Aorta (tissue), 5 donors: ENCODE results near the gene PCBP4. TPM values are rescaled to one million over a fixed set of nuclear protein-coding genes. Genes with fewer than 3 reads are reported as not detected.
A peak's percentile ranks its signal among the peaks of the same experiment; 100 is the strongest.
"Not testable (repeated sequence)": the region's sequence is repeated elsewhere in the genome, so short reads cannot be mapped to it uniquely, and the experiment has no call there.

ENCODE experiments used
- ATAC-seq: fragments of 200-7000 bp; cut with Tn5 transposase; one replicate; pipeline ENCODE4 v1.9.1; 2022; ENCODE audit warnings: moderate library complexity; ENCODE audit not compliant: low FRiP score
- DNase-seq, 2 donors: peaks; one replicate each; pipeline ENCODE4 v3.0.0-alpha.2; 2020
- H3K27ac ChIP-seq, 2 donors: one replicate each; pipeline ENCODE4 v1.5.1; 2013; ENCODE audit warnings: low read length in 2 of 2, mild to moderate bottlenecking in 2 of 2, moderate library complexity in 2 of 2, control low read depth in 1 of 2, inconsistent platforms in 1 of 2, low read depth in 1 of 2
- H3K27me3 ChIP-seq, 2 donors: one replicate each; pipeline ENCODE4 v1.6.1; 2013; ENCODE audit warnings: control low read depth in 1 of 2, low read length in 1 of 2, mild to moderate bottlenecking in 1 of 2, moderate library complexity in 1 of 2; ENCODE audit not compliant: insufficient read depth in 2 of 2, control insufficient read depth in 1 of 2
- H3K36me3 ChIP-seq, 2 donors: one replicate each; pipeline ENCODE4 v1.6.1; 2013; ENCODE audit warnings: control low read depth in 1 of 2, low read length in 1 of 2, mild to moderate bottlenecking in 1 of 2; ENCODE audit not compliant: insufficient read depth in 2 of 2, control insufficient read depth in 1 of 2
- H3K4me1 ChIP-seq, 2 donors: one replicate each; pipeline ENCODE4 v1.6.1; 2013; ENCODE audit warnings: low read length in 2 of 2, control low read depth in 1 of 2, mild to moderate bottlenecking in 1 of 2, moderate library complexity in 1 of 2; ENCODE audit not compliant: insufficient read depth in 2 of 2, control insufficient read depth in 1 of 2
- H3K4me3 ChIP-seq, 2 donors: one replicate each; pipeline ENCODE4 v1.5.1; 2013; ENCODE audit warnings: low read length in 2 of 2, control low read depth in 1 of 2, mild to moderate bottlenecking in 1 of 2
- H3K9me3 ChIP-seq: one replicate; pipeline ENCODE4 v1.6.1; 2013; ENCODE audit warnings: mild to moderate bottlenecking, low read length; ENCODE audit not compliant: control insufficient read depth
- WGBS, 2 donors: extraction: QIAGEN DNeasy Blood & Tissue Kit; methylation state at CpG; one replicate each; pipeline ENCODE4 v1.1.7; 2013; 5-methylcytosine and 5-hydroxymethylcytosine counted together
- intact Hi-C, 2 donors: fragments of 100-400 bp; cut with DNase I; formaldehyde crosslinking; loops; one replicate each; pipeline versions ENCODE4 v1.14.2 to v1.15.0; 2022
- polyA plus RNA-seq, 2 donors: library from polyadenylated mRNA; stranded (reverse); fragments of 200-250 nt; gene quantifications; one replicate each; pipeline ENCODE4 v1.2.3, GENCODE V29; 2013
- total RNA-seq, 2 donors: library from RNA; stranded (reverse); fragmentation: NEBNext Ultra II Directional; extraction: Animal tissue kit (Norgen Biotek cat#: 25700); gene quantifications; one replicate each; pipeline ENCODE4 v1.2.1, GENCODE V29; 2021
- donor health status: healthy with polysubstance abuse.
- donor health status: Bipolar disorder and iron deficiency.
- donor health status: DM: no; HTN: no; CAD: no.
- donor health status: DM: no; HTN: no; CAD: no.
- donor health status: DM: yes; HTN: yes; CAD: no.

PCBP4 gene
- total and polyA plus RNA-seq, 4 donors = 29.4 to 124 (median 60.9) TPM

DNA sequence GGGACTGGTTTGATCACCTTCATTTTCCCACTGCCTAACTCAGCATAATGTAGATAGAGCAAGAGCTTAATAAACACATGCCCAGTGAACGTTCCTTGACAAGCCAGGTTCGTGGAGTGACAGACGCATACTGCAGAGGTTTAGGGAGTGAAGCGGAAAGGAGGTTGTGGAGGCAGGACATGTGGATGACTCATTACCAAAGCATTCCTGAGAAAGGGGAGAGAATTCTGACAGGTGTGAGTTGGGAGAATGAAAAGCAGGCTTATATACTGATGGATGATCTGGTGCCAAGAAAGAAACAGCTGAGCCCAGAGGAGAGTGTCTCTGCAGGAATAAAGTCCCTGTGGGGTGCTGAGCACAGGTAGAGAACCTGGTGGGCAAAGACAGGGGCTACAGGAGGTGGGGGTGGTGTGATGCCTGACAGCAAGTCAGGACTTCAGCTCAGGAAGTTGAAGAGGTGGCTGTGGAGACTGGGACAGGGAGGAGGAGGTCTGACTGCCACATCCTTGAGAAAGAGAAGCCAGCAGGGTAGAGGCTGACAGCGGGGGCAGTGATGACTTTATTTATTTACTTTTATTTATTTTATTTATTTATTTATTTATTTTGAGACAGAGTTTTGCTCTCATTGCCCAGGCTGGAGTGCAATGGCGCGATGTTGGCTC, 30.8 kb upstream of the PCBP4 start:
- ATAC-seq = no peak
- 41 to 42% methylated on average over 7 of the region's 7 CpGs for WGBS, 2 donors
- DNase-seq = no peak
- Histone ChIP-seq H3K36me3 (peaks cover 0 to 4% of the 10 kb centered on the region in 2 donors), H3K4me3 (no peak overlapping the region), H3K9me3 (no peaks in the 10 kb centered on the region), H3K27ac (no peak overlapping the region), H3K4me1 (no peaks in the 10 kb centered on the region), H3K27me3 (no peaks in the 10 kb centered on the region)
- intact Hi-C loops = no loop called here

DNA sequence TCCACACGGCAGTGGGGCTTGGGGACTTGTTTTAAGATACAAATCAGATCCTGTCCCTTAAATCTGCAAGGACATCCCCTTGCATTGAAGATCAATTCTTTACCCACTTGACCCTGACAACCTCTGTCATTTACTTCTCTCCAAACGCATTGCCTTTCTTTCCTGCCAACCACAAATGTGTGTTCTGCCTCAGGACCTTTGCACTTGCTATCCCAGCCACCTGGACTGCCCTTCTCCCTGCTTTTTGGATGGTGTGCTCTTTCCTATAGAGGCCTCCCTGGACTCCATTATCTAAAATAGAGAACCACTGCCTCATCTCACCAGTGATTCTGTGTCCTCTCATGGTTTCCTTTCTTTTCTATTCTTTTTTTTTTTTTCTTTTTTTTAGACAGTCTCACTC, 29.9 kb upstream of the PCBP4 start:
- H3K4me3 ChIP-seq = no peak overlapping the region
- DNase-seq = no peak
- peaks cover 0 to 4% of the 10 kb centered on the region in 2 donors for H3K36me3 ChIP-seq
- no peak overlapping the region for H3K27ac ChIP-seq
- H3K9me3 ChIP-seq = no peaks in the 10 kb centered on the region
- WGBS, 2 donors = 46 to 55% methylated on average over 2 of the region's 2 CpGs
- H3K4me1 ChIP-seq = no peaks in the 10 kb centered on the region
- intact Hi-C loops = no loop called here
- no peak for ATAC-seq
- H3K27me3 ChIP-seq = no peaks in the 10 kb centered on the region

DNA sequence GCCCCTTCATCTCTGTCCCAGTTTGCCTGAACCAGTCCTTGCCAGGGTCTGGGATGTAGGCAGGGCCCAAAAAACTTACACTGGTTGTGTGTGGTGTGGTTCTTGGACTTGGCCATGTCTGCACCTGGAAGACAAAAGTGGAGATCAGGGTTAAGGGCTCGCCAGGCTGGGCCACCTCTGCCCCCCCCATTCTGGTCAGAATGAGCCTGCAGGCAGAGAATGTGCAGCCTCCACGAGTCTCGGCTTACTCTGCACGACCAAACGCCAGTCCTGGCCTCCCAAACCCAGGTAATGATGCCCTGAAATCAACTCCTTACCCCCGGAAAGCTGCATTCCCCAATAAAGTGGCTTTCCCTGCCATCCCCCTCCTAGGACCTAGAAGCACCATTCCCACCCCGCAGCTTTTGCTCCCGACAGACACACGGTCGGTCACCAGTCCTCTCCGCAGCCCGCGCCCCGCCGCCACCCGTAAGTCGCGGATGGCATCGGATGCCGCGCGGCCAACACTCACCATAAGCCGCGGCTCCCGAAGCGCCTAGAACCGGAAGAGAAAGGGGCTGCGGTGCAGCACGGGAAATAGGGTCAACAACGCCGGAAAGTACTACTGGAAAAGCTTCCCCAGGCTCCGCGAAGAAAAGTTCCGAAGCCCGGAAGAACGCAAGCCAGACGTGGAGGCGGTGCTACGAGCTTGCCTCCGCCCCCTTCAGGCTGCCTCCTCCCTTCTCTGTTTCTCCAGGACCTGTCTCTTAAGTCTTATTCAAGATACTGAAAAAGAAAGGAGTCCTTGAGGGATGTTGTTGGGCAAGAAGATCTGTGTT, 28.3 kb upstream of the PCBP4 start, which contains the start of gene RPL29:
Gene RPL29 (minus strand): TSS at position 550 of the 818 bp plus-strand sequence. CDS start 434 bp downstream, at position 116.
- Histone ChIP-seq H3K27ac (peak within 1 kb of the TSS; percentile 35 to 48), H3K36me3 (peaks cover 0 to 4% of the 10 kb centered on the region in 2 donors), H3K27me3 (no peaks in the 10 kb centered on the region), H3K4me3 (peak within 1 kb of the TSS; percentile 39 to 68), H3K4me1 (no peaks in the 10 kb centered on the region), H3K9me3 (no peaks in the 10 kb centered on the region)
- ATAC-seq = peak; percentile 95
- peak; percentile 93 to 95 for DNase-seq
- intact Hi-C loops = no loop called here
- WGBS, 2 donors = 1% methylated on average over 40 of the region's 40 CpGs

DNA sequence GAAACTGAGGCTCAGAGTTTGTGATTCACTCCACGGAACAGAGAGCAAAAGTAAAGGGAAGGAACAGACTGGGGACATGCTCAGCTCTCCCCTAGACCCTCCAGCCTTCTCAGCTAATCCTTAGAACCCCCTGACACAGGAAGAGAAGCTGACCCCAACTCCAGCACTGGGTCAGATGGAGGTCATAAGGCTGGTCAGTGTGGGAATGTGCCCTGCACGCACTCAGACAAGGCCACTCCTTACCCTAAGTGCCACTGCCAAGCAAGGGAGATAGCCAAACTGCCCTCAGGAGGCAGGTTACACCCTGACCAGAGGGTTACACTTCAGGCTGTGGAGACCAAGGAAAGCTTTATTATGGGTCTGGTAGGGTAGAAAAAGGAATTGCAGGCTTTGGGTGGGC, 27.3 kb upstream of the PCBP4 start:
- DNase-seq (no peak), ATAC-seq (no peak)
- Histone ChIP-seq H3K27ac (peak overlapping the region in 1 of 2 donors; percentile 8), H3K9me3 (no peaks in the 10 kb centered on the region), H3K4me3 (no peak overlapping the region), H3K4me1 (no peaks in the 10 kb centered on the region), H3K27me3 (no peaks in the 10 kb centered on the region), H3K36me3 (peaks cover 0 to 4% of the 10 kb centered on the region in 2 donors)
- intact Hi-C loops = no loop called here
- WGBS, 2 donors = 73 to 80% methylated on average over 2 of the region's 2 CpGs

DNA sequence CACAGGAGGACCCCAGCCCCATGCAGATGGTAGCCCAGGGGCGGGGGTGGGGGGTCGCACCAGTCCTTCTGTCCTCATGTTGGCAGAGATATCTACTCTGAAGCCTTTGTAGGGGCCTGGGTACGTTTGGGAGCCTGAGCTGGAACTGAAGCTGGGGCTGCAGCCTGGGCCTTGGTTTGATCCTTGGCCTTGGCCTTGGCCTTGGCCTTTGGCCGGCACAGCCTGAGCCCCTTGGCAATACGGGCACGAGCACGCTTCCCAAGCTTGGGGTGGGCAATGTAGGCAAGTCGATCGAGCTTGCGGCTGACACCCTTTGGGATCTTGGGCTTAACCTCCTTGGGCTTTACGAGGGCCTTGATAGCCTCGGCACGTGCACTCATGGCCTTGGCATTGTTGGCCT, 26.4 kb upstream of the PCBP4 start:
- H3K4me3 ChIP-seq, H3K9me3 ChIP-seq, ATAC-seq, DNase-seq, H3K27ac ChIP-seq, H3K36me3 ChIP-seq, H3K4me1 ChIP-seq, H3K27me3 ChIP-seq, intact Hi-C loops: not testable (repeated sequence)
- 52 to 83% methylated on average over 3 to 10 of the region's 13 CpGs for WGBS, 2 donors

DNA sequence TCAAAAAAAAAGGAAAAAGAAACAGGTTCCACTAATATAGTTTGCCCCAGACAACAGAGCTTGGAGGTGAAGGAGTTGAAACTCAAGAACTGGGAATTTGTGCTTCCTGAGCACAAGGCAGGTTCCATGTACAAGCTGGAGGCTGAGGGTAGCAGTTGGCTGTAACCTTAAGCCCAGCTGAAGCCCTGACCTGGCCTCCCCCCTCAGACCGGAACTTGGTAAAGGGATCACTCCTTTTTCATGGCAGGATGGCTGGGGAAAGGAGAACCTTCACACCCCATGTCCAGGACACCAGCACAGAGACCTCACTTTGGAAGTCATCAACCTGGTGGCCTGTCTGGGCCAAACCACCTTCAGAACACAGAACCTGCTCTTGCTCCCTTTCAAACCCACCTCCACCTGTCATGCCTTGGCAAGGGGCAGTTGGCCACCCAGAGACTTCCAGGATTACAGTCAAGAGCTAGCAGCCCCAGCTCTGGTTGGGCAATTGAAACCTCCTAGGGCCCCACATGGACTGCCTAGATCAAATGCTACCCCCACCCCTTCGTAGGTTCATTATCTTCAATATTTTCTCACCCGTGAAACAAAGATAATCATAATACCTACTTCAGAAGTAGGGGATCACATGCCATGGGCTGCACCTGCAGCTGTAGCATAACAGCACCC, 24.9 kb upstream of the PCBP4 start:
- intact Hi-C loops = no loop called here
- DNase-seq (no peak), ATAC-seq (no peak)
- 74% methylated on average over 3 of the region's 3 CpGs for WGBS, 2 donors
- Histone ChIP-seq H3K27ac (no peak overlapping the region), H3K4me3 (no peak overlapping the region), H3K36me3 (peaks cover 0 to 4% of the 10 kb centered on the region in 2 donors), H3K9me3 (no peaks in the 10 kb centered on the region), H3K4me1 (no peaks in the 10 kb centered on the region), H3K27me3 (no peaks in the 10 kb centered on the region)

DNA sequence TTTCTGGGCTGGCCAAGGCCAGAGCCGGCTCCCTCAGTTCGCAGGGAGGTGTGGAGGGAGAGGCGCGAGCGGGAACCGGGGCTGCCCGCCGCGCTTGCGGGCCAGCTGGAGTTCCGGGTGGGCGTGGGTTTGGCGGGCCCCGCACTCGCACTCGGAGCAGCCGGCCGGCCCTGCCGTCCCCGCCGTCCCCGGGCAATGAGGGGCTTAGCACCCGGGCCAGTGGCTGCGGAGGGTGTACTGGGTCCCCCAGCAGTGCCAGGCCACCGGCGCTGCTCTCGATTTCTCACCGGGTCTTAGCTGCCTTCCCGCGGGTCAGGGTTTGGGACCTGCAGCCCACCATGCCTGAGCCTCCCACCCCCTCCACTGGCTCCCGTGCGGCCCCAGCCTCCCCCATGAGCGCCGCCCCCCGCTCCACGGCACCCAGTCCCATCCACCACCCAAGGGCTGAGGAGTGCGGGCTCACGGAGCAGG, 23.3 kb upstream of the PCBP4 start:
- DNase-seq, ATAC-seq, H3K36me3 ChIP-seq, H3K27me3 ChIP-seq, H3K4me1 ChIP-seq, H3K4me3 ChIP-seq, H3K27ac ChIP-seq, intact Hi-C loops, H3K9me3 ChIP-seq: not testable (repeated sequence)
- WGBS, 2 donors = 59 to 76% methylated on average over 18 to 38 of the region's 38 CpGs

DNA sequence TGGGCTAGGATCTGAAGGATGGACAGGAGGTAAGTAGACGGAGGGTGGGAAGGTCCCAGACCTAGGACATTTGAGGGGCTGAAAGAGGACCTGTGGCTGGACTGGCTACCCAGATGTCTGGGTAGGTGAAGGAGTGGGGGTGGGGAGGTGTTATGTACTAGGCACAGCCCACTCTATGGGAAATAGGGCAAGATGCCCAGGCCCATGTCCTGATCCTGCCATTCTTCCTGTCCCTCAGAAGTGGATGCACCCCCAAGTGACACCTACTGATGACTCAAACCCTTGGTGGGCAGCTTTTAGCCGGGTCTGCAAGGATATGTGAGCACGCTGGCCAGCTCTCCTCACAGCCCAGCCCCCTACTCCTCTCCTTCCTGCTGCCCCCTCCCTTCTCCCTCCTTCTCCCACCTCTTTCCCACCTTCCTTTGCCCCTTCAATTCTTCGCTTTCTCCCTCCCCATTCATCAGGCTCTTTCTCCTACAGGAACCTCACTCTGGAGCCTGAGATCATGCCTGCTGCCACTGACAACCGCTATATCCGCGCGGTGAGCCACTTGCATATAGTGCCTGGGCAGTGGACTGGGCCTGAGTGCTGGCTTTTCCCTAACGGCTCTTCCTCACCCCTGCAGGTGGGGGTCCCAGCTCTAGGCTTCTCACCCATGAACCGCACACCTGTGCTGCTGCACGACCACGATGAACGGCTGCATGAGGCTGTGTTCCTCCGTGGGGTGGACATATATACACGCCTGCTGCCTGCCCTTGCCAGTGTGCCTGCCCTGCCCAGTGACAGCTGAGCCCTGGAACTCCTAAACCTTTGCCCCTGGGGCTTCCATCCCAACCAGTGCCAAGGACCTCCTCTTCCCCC, 21.3 kb upstream of the PCBP4 start:
- H3K9me3 ChIP-seq = no peaks in the 10 kb centered on the region
- intact Hi-C loops = no loop called here
- H3K4me3 ChIP-seq = no peak overlapping the region
- DNase-seq (no peak), ATAC-seq (no peak)
- H3K27ac ChIP-seq = no peak overlapping the region
- no peaks in the 10 kb centered on the region for H3K4me1 ChIP-seq
- 82 to 83% methylated on average over 15 of the region's 15 CpGs for WGBS, 2 donors
- no peaks in the 10 kb centered on the region for H3K27me3 ChIP-seq
- no peaks in the 10 kb centered on the region for H3K36me3 ChIP-seq
